Neural cell (in vitro differentiated cells): ENCODE data around the gene TXNL4B. TPM values are rescaled to one million over a fixed set of nuclear protein-coding genes. Genes with fewer than 3 reads are reported as not detected.
"Not testable (repeated sequence)": the region's sequence is repeated elsewhere in the genome, so short reads cannot be mapped to it uniquely, and the experiment has no call there.

Source experiments
- H2AFZ ChIP-seq: fragments of 200-600, 300-800 bp; sonication (generic), shearing (Covaris generic); 2 replicates; pipeline ENCODE4 v1.6.0; 2014; ENCODE audit warnings: low read depth, mild to moderate bottlenecking, antibody characterized with exemption, low read length, moderate library complexity
- H3F3A ChIP-seq: fragments of 200-600 bp; shearing (Covaris generic); 2 replicates; pipeline ENCODE4 v1.6.1; 2016; ENCODE audit warnings: mild to moderate bottlenecking, moderate library complexity, mixed read lengths, antibody characterized with exemption, low read length; ENCODE audit not compliant: insufficient read depth, poor library complexity, severe bottlenecking
- H3K27ac ChIP-seq: fragments of 200-600, 300-800 bp; sonication (generic), shearing (Covaris generic); 2 replicates; pipeline ENCODE4 v1.5.1; 2014; ENCODE audit warnings: mild to moderate bottlenecking, low read length, moderate library complexity
- H3K27me3 ChIP-seq: fragments of 300-800, 200-600 bp; sonication (generic), shearing (Covaris generic); 2 replicates; pipeline ENCODE4 v1.6.0; 2014; ENCODE audit warnings: mild to moderate bottlenecking, low read depth, low read length, moderate library complexity; ENCODE audit not compliant: insufficient read depth
- H3K36me3 ChIP-seq: fragments of 300-800, 200-600 bp; sonication (generic), shearing (Covaris generic); 2 replicates; pipeline ENCODE4 v1.5.1; 2014; ENCODE audit warnings: mild to moderate bottlenecking, antibody characterized with exemption, low read length, moderate library complexity; ENCODE audit not compliant: insufficient read depth
- H3K4me2 ChIP-seq: fragments of 300-800, 200-600 bp; sonication (generic), shearing (Covaris generic); 2 replicates; pipeline ENCODE4 v1.6.0; 2014; ENCODE audit warnings: mild to moderate bottlenecking, low read length
- H3K4me3 ChIP-seq: fragments of 300-800, 200-600 bp; sonication (generic), shearing (Covaris generic); 2 replicates; pipeline ENCODE4 v1.5.1; 2014; ENCODE audit warnings: mild to moderate bottlenecking, low read length, moderate library complexity
- H3K79me2 ChIP-seq: fragments of 200-600 bp; shearing (Covaris generic); replicated peaks from 2 replicates; pipeline ENCODE4 v1.6.0; 2014; ENCODE audit warnings: mild to moderate bottlenecking, low read length, moderate library complexity; ENCODE audit not compliant: insufficient read depth
- H3K9ac ChIP-seq: fragments of 300-800, 200-600 bp; sonication (generic), shearing (Covaris generic); 2 replicates; pipeline ENCODE4 v1.6.1; 2016; ENCODE audit warnings: mild to moderate bottlenecking, low read length, mixed read lengths
- H3K9me2 ChIP-seq: fragments of 200-600 bp; shearing (Covaris generic); 2 replicates; pipeline ENCODE4 v1.6.1; 2016; ENCODE audit warnings: mild to moderate bottlenecking, low read length, mixed read lengths; ENCODE audit not compliant: insufficient read depth
- H3K9me3 ChIP-seq: fragments of 200-600, 300-800 bp; sonication (generic), shearing (Covaris generic); 2 replicates; pipeline ENCODE4 v1.6.1; 2016; ENCODE audit warnings: mild to moderate bottlenecking, mixed run types, low read length, moderate library complexity, mixed read lengths
- H4K20me1 ChIP-seq: fragments of 200-600 bp; shearing (Covaris generic); 2 replicates; pipeline ENCODE4 v1.6.1; 2016; ENCODE audit warnings: mild to moderate bottlenecking, mixed run types; ENCODE audit not compliant: insufficient read depth
- EP300 ChIP-seq: fragments of 450-650 bp; conservative IDR thresholded peaks from 2 replicates; pipeline ENCODE4 v1.6.1; 2014; ENCODE audit warnings: antibody characterized with exemption, mild to moderate bottlenecking, moderate library complexity; ENCODE audit not compliant: poor library complexity, severe bottlenecking
- EZH2 ChIP-seq: fragments of 200-600, 300-800 bp; shearing (Covaris generic), sonication (generic); IDR thresholded peaks from 2 replicates; pipeline ENCODE4 v1.6.1; 2014; ENCODE audit warnings: antibody characterized with exemption, low read length, borderline replicate concordance, mild to moderate bottlenecking; ENCODE audit not compliant: insufficient read depth, poor library complexity, severe bottlenecking
- MXI1 ChIP-seq: fragments of 450-650 bp; conservative IDR thresholded peaks from 2 replicates; pipeline ENCODE4 v1.6.1; 2014; ENCODE audit warnings: antibody characterized with exemption, mild to moderate bottlenecking; ENCODE audit not compliant: poor library complexity, severe bottlenecking
- POLR2AphosphoS5 ChIP-seq: IDR thresholded peaks from 2 replicates; pipeline ENCODE4 v1.6.1; 2012
- RAD21 ChIP-seq: fragments of 450-650 bp; conservative IDR thresholded peaks from 2 replicates; pipeline ENCODE4 v1.6.1; 2014; ENCODE audit warnings: antibody characterized with exemption, mild to moderate bottlenecking, moderate library complexity
- SMC3 ChIP-seq: fragments of 450-650 bp; conservative IDR thresholded peaks from 2 replicates; pipeline ENCODE4 v1.6.1; 2014; ENCODE audit warnings: antibody characterized with exemption, mild to moderate bottlenecking, moderate library complexity; ENCODE audit not compliant: poor library complexity
- TAF1 ChIP-seq: IDR thresholded peaks from 2 replicates; pipeline ENCODE4 v1.6.1; 2012; ENCODE audit warnings: low read depth
- polyA plus RNA-seq: library from polyadenylated mRNA; depleted of rRNA; stranded (reverse); fragments of >200 nt; gene quantifications from 2 replicates; pipeline ENCODE4 v1.2.3, GENCODE V29; 2014
- TF ChIP-seq, protein P1 (sequence below): fragments of 450-650 bp; IDR thresholded peaks from 2 replicates; pipeline ENCODE4 v1.5.1; 2014; ENCODE audit warnings: antibody characterized with exemption, mild to moderate bottlenecking, moderate library complexity; ENCODE audit not compliant: poor library complexity, severe bottlenecking
- TF ChIP-seq, protein P2 (sequence below): IDR thresholded peaks from 2 replicates; pipeline ENCODE4 v1.6.1; 2012; ENCODE audit warnings: borderline replicate concordance

Gene TXNL4B
- polyA plus RNA-seq, 1 donor from 2014 or later: 26.2 TPM

DNA sequence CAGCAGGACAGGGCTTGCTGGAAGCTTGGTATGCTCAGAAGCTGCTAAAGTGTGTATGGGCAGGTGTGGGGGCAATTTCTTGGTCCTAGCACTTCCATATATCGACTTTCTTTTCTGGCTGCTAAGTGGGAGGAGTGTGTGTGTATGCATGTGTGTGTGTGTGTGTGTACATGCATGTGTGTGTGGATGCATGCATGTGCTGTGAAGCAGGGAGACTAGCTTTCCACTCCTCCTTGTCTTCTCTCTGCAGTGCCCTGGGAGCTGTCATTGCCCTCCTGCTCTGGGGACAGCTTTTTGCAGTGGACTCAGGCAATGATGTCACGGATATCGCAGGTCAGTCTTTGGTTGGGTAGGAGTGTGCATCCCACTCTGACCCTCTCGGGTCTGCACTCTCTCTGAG, 37.5 kb downstream of the TXNL4B start:
- Histone ChIP-seq H3K9me3 (no peaks in the 10 kb centered on the region), H3K9ac (no peak overlapping the region), H4K20me1 (no peaks in the 10 kb centered on the region), H3K27me3 (no peaks in the 10 kb centered on the region), H3K9me2 (no peaks in the 10 kb centered on the region), H2AFZ (no peak overlapping the region), H3K4me2 (no peak overlapping the region), H3K27ac (no peak overlapping the region), H3F3A (no peaks in the 10 kb centered on the region), H3K36me3 (no peaks in the 10 kb centered on the region), H3K79me2 (no peaks in the 10 kb centered on the region), H3K4me3 (no peak overlapping the region)
- no peak for TF ChIP-seq TAF1
- TF ChIP-seq MXI1: no peak

DNA sequence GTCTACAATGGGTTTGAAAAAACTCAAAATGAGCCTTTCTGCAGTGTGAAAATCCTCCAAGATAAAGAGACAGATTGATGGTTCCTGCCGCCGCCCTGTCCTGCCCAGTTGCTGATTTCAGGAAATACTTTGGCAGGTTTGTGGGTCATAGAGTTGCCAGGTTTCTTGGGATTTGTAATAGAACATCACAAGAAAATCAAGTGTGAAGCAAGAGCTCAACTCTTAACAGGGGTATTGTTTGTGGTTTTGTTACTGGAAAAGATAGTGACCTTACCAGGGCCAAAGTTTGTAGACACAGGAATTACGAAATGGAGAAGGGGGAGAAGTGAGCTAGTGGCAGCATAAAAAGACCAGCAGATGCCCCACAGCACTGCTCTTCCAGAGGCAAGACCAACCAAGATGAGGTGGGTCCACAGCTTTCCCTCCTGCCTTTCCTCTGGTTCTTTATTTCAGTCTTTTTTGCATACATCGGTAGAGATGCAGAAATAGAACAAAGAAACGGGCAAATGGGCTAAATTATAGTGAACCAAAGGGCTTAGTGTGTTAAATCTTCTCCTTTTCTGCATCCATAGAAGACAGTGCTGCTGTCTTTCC, 39.1 kb downstream of the TXNL4B start, which contains the start of gene HP:
TSS of gene HP (plus strand) at position 252 of the 594 bp plus-strand sequence. CDS start at position 400, 148 bp downstream.
- not testable (repeated sequence) for H3F3A ChIP-seq, H3K27ac ChIP-seq, H3K9me2 ChIP-seq, H2AFZ ChIP-seq, H3K4me3 ChIP-seq, H3K36me3 ChIP-seq, H4K20me1 ChIP-seq, H3K9me3 ChIP-seq, H3K4me2 ChIP-seq, H3K79me2 ChIP-seq, H3K27me3 ChIP-seq, H3K9ac ChIP-seq

DNA sequence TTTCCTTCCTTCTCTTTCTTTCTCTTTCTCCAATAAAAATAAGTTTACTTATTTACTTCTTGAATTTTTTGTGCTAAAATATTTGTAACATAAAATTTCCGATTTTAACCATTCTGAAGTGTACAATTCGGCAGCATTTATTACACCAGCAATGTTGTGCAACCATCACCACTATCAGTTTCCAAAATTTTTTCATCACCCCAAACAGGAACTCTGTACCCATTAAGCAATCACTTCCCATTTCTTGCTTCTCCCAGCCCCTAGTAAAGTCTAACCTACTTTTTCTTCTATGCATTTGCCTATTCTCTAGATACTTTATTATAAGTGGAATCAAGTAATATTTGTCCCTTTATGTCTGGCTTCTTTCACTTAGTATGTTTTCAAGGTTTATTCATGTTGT, 41.6 kb downstream of the TXNL4B start:
- H3K9me2 ChIP-seq: no peaks in the 10 kb centered on the region
- H3F3A ChIP-seq: no peaks in the 10 kb centered on the region
- H3K36me3 ChIP-seq: no peaks in the 10 kb centered on the region
- H3K27me3 ChIP-seq: no peaks in the 10 kb centered on the region
- H3K27ac ChIP-seq: no peak overlapping the region
- TF ChIP-seq POLR2AphosphoS5 (no peak), EP300 (no peak), RAD21 (no peak), SMC3 (no peak), MXI1 (no peak), EZH2 (no peak), TAF1 (no peak)
- TF ChIP-seq, protein P1, sequence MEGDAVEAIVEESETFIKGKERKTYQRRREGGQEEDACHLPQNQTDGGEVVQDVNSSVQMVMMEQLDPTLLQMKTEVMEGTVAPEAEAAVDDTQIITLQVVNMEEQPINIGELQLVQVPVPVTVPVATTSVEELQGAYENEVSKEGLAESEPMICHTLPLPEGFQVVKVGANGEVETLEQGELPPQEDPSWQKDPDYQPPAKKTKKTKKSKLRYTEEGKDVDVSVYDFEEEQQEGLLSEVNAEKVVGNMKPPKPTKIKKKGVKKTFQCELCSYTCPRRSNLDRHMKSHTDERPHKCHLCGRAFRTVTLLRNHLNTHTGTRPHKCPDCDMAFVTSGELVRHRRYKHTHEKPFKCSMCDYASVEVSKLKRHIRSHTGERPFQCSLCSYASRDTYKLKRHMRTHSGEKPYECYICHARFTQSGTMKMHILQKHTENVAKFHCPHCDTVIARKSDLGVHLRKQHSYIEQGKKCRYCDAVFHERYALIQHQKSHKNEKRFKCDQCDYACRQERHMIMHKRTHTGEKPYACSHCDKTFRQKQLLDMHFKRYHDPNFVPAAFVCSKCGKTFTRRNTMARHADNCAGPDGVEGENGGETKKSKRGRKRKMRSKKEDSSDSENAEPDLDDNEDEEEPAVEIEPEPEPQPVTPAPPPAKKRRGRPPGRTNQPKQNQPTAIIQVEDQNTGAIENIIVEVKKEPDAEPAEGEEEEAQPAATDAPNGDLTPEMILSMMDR: no peak
- TF ChIP-seq, protein P2, sequence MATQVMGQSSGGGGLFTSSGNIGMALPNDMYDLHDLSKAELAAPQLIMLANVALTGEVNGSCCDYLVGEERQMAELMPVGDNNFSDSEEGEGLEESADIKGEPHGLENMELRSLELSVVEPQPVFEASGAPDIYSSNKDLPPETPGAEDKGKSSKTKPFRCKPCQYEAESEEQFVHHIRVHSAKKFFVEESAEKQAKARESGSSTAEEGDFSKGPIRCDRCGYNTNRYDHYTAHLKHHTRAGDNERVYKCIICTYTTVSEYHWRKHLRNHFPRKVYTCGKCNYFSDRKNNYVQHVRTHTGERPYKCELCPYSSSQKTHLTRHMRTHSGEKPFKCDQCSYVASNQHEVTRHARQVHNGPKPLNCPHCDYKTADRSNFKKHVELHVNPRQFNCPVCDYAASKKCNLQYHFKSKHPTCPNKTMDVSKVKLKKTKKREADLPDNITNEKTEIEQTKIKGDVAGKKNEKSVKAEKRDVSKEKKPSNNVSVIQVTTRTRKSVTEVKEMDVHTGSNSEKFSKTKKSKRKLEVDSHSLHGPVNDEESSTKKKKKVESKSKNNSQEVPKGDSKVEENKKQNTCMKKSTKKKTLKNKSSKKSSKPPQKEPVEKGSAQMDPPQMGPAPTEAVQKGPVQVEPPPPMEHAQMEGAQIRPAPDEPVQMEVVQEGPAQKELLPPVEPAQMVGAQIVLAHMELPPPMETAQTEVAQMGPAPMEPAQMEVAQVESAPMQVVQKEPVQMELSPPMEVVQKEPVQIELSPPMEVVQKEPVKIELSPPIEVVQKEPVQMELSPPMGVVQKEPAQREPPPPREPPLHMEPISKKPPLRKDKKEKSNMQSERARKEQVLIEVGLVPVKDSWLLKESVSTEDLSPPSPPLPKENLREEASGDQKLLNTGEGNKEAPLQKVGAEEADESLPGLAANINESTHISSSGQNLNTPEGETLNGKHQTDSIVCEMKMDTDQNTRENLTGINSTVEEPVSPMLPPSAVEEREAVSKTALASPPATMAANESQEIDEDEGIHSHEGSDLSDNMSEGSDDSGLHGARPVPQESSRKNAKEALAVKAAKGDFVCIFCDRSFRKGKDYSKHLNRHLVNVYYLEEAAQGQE: no peak
- H3K4me2 ChIP-seq: no peak overlapping the region
- H3K4me3 ChIP-seq: no peak overlapping the region
- no peaks in the 10 kb centered on the region for H3K79me2 ChIP-seq
- H2AFZ ChIP-seq: no peak overlapping the region
- H4K20me1 ChIP-seq: no peaks in the 10 kb centered on the region
- no peaks in the 10 kb centered on the region for H3K9me3 ChIP-seq
- no peak overlapping the region for H3K9ac ChIP-seq
